Hematopoietic multipotent progenitor cell treated with erythropoietin and hydrocortisone succinate and interleukin-3 and kit ligand, for 15 days (in vitro differentiated cells): ENCODE measurements around the gene PACSIN3.

ENCODE experiments used
- DNase-seq: peaks from one replicate; pipeline ENCODE4 v3.0.0-alpha.2; 2015; ENCODE audit warnings: low spot score

Gene PACSIN3

DNA sequence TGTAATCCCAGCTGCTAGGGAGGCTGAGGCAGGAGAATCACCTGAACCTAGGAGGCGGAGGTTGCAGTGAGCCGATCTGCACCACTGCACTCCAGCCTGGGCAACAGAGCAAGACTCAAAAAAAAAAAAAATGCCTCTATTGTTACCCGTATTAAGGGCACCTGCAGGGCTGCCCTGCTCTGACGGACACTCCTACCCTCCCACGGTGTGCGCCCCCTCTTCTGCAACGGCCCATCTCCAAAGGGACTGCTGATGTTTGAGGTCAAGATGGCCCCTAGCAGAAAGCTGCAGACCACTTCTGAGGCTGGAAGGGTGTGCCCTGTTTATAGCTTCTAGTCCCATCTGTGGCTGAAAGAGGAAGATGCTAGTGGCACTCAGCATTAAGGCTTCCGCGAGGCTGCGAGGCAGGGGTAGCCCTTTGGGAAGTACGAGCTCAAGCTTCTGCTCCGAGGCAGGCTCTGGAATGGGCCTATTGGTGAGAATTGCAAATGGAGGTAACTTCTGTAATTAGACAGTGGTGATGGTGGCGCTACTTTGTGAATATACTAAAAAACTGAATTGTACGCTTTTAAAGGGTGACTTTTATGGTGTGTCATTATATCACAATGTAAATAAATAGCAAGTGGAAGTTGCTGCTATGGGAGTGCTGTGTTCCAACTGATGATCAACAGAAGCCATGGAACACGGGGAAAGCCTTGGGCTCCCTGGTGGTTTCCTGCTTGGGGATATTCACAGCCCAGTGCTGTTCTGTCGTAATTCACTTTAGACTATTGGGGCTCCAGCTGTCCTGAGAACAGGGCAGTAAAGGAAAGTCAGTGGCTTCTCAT is 33.9 kb downstream of the PACSIN3 start:
- no peak for DNase-seq

DNA sequence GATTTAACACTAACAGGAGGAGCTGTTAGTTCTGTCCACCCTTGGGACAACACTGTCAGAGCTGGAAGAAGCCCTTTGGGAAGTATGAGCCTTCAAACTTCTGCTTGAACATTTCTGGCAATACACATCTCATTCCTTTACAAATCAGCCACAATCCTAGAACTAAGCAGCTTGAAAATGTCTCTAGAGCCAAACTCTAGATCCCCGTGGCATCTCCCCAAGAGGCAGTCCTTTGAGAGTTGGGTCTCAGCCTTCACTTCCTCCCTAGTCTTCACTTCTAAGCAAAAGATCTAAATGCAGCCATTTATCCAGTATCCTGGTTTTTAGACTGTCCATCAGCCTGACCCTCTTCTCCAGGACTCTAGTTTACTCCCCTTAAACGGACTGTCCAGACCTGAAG is 36.5 kb downstream of the PACSIN3 start:
- no peak for DNase-seq

DNA sequence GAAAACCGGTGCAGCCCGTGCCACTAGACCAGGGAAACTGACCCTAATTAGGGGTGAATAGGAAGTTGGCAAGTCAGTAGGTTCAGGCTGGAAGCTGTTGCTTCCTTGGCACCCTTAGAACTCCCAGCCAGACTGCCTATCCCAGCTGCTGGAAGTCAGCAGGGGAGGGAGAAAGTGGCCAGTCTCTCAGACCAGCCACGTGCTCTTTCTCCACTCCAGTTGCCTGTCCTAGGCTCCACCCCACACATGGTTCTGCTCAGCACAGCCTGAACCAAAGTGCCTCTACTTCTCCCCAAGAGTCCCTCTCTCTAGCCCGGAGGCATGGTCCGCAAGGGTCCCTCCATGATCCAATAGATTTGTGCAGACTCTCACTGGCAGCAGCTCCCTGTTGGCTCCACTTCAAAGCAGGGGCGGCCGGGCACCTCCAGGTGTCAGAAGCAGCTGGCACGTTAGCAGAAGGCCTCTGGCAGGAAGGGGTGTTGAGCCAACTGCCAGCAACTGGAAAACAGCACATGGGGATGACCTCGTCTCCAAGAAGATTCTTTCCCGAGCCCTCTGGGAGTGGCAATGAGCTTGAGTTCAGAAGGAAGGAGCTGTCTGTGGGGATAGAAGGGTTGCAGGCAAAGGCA is 37.2 kb downstream of the PACSIN3 start:
- DNase-seq, result no peak

DNA sequence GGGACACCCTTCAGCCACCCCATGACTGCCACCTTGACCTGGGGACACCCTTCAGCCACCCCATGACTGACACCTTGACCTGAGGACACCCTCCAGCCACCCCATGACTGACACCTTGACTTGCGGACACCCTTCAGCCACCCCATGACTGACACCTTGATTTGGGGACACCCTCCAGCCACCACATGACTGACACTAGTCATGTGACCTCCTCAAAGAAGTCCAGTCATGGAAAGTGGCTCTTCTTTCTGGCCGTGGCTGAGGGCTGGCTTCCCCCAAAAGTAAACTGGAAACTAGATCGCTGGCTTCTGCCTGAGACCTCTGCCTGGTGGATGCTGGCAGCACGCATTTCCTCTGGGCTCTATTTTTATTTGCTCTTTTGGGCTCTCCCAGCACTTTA is 38.0 kb downstream of the PACSIN3 start:
- DNase-seq, result no peak

DNA sequence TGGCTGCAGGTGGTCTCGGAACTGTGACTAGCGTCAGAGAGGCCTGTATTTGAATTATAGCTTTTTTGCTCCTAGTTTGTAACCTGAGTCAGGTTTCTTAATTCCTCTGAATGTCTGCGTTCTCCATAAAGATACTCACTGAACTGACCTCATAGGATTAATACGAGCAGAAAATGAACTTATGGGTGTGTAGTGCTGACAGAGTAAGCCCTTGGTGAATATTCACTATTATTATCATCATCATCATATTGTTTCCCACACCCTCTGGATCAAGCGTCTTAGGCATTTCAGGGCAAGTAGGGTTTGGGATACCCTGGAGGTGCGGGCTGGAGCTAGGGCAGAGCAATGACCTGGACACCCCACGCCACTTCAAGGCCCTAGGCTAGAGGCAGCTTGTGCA is 38.6 kb downstream of the PACSIN3 start:
- no peak for DNase-seq

DNA sequence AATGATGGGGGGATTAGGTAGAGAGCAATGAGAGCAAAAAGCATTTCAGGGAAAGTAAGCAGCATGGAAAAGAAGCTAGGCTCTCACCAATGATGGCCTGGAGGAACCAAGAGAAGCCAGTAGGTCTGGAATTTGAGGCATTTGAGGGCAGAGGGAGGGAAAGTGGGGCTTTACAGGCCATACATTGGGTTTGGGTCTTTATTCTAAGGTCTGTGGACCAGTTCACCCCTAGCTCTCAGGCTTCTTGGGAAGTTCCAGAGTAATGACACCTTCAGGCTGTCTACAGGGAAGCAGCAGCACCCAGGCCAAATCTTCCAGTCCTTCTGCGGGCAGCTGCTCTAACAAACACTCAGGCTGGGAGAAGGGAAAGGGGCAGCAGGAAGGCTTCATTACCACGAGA is 39.0 kb downstream of the PACSIN3 start:
- no peak for DNase-seq

DNA sequence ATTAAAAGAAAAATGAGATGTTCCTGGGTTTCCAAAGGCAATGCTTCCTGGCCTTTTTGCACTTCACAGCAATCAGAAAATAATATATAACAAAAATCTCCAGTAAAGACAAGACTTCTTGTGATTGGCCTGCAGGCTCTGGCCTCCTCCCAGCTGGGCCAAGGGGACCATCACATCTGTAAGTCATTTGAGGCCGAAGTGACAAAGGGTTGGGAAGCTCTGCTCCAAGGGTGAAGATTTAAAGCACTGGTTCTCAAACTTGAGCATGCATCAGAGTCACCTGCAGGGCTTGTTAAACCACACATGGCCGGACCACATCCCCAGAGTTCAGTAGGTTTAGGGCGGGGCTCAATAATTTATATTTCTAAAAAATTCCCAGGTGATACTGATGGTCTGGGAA is 41.7 kb downstream of the PACSIN3 start:
- no peak for DNase-seq

DNA sequence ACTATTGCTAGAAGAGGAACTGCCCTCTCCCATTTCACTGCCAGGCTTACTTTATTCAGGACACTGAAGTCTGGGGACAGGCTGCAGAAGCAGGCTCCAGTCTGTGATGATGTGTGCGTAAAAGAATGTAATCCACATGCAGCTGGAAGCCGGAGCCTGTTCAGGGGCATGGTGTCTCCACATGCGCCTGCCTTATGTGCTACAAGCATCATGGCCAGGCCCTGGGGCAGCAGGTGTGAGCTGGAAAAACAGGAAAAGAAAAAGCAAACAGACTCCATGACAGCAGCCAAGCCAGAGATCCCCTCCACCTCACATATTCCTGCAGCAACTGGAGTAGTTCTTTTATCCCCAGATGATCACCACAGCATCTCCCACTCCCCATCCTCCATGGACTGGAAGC is 42.9 kb downstream of the PACSIN3 start:
- no peak for DNase-seq

DNA sequence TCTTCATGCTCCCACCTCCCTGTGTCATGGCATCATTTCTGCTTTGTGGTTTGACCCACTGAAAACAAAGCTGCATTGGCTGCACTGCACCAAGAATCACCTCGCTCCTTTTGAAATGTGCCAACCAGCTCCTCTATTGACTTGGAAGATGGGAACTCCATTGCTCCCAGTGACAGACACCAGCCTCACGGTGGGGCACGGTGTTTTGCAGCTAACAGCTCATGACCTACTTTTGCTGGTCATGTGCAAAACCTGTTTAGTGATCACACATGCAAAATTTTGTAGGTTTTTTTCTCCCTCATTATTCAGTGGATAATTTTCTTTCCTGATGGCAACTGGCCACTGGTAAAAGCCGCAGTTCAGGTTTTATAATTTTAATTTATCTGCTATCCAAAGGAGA is 46.4 kb downstream of the PACSIN3 start:
- no peak for DNase-seq

DNA sequence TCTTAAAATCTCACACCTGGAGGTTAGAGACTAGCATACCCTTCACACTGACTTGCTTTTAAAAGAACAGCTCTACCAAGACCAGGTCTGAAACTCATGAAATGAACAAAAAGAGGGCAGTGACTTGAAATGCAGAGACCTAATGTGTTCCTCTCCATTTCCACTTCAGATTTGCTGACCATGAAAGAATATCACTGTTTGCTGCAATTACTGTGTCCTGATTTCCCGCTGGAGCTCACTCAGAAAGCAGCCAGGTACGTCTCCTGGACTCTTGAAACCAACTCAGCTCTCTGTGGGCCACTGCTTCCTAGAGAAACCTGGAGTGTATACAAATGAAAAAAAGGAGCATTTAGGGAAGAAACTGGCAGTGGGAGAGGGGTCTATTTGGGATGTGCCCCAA is 48.8 kb downstream of the PACSIN3 start:
- DNase-seq, result no peak

DNA sequence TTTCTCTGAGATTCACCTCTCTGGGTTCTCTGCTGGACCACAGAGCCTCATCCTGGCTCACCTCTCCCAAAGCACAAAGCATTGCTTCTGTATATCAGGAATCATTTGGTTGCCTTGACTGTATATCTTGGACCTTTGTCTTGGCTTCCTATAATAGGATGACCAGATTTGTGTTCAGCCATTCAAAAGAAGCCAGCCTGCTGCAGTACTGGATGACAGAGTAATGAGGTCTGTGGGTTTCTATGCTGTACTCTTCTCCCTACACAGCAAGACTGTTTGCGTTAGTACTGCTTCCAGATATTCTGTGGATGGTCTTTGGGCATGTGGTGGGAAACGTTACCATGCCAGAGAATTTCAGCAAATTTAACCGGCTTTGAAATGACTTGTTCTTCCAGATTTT is 49.3 kb downstream of the PACSIN3 start:
- no peak for DNase-seq

DNA sequence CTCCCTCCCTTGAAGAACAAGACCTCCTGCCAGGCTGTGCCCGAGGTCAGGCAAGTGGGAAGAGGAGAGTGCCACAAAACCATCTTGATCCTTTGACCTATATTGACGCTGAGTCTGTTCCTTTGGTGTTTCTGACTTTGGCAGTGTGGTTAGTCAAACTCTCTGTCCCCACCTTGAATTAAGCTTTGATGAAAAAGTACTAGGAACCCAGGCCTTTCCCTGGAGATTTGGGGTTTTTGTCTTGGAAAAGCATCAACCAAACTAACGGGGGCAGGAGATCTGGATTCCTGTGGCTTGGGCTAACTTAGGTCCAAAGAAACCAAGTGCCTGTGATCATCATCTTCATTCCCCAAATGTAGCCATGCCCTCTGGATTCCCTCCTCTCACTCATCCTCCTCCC is 49.9 kb downstream of the PACSIN3 start:
- no peak for DNase-seq

DNA sequence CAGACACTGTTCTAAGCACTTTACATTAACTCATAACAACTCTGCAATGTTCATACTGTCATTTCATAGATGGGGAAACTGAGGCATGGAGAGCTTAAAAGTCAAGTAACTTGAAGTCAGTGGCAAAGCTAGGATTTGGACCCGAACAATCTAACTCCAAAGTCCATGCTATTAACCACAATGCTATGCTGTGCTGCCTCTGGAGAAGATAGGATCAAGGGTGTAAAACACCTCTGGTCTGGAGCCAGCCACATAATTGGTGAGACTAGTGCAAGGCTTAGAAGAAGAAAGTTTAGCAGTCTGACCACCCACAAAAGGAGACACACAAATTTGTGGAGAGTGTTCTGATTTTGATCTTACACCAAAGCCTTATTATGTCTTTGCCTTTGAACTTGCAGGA is 53.3 kb downstream of the PACSIN3 start:
- DNase-seq, result no peak

DNA sequence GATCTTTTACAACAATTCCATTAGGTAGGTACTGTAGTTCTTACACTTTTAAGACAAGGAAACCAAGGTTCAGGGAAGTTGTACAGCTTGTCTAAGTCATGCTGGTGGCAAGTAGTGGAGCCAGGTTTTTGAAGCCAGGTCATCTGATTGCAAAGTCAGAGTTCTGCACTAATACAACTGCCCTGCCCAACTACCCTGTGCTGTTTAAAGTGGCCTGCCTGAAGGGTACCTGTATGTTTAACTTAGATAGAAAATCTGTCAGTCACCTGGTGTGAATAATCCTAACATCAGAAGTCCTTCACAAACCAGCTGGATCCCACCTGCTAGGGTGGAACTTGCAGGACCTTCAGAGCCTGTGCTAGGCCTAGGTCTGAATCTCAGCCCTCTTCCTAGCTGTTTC is 53.7 kb downstream of the PACSIN3 start:
- DNase-seq, result no peak

DNA sequence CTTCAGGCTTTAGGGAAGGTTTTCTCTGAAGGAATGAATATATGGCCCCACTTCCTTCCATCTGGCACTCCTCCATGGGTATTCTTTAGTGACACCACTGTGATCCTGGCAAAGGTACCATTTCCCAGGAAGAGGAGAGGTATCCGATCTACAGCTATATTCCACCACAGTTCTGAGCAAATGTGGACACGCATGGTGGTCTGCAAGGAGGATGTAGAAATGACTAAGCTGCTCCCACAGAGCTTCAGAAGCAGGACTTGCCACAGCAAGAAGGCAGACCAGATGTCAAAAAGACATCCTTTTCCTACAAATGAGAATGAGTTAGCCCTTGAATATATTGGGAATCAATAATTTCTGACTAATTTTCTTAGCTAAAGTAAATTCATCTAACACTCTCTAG is 55.1 kb downstream of the PACSIN3 start:
- no peak for DNase-seq

DNA sequence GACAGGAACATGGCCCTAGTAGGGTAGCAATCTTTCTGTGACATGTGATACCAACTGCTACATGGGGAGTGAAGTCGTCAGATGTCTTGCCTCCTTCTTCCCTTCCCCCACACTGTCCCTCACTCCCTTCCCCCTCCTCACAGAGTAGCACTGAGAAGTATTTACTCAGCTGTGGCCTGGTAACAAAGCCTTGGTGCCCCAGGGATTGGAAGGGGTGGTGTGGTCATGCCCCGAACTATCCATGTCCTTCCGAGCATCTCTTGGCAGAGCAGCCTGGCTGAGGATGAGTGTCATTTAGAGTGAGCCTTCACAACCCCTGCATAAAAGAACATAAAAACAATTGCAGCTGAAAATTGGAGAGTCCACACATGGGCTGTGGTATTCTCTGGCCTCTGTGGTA is 55.7 kb downstream of the PACSIN3 start:
- DNase-seq, result no peak
